Medulla oblongata (tissue), 1 donor: ENCODE results near the gene C4orf17.

Experiments used
- DNase-seq: peaks from one replicate; pipeline ENCODE4 v3.0.0-alpha.2; 2015; ENCODE audit errors: extremely low spot score

C4orf17 gene

GRCh38 chr4:99536848-99537247 is 26.0 kb downstream of the C4orf17 start:
- DNase-seq: no peak

- no peak for DNase-seq
Measured at GRCh38 chr4:99537674-99538073, 26.9 kb downstream of the C4orf17 start.

GRCh38 chr4:99540277-99540939 is 29.6 kb downstream of the C4orf17 start:
- DNase-seq: no peak

DNA sequence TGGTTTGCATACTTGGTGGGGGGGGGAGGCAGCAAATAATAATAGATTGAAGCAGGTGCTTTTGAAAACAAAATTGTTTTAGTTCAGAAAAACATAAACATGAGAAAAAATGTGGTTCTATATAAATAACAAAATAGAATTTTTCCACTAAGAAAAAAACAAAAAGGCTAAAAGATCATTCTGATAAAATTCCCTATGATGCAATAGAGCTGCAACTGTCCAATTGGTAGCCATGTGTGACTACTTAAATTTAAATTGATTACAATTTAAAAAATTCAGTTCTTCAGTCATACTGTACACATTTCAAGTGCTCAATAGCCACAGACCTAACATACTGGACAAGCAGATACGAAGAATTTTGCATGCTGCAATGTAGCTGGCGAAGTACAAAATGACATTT is 42.1 kb downstream of the C4orf17 start:
- DNase-seq: no peak

DNA sequence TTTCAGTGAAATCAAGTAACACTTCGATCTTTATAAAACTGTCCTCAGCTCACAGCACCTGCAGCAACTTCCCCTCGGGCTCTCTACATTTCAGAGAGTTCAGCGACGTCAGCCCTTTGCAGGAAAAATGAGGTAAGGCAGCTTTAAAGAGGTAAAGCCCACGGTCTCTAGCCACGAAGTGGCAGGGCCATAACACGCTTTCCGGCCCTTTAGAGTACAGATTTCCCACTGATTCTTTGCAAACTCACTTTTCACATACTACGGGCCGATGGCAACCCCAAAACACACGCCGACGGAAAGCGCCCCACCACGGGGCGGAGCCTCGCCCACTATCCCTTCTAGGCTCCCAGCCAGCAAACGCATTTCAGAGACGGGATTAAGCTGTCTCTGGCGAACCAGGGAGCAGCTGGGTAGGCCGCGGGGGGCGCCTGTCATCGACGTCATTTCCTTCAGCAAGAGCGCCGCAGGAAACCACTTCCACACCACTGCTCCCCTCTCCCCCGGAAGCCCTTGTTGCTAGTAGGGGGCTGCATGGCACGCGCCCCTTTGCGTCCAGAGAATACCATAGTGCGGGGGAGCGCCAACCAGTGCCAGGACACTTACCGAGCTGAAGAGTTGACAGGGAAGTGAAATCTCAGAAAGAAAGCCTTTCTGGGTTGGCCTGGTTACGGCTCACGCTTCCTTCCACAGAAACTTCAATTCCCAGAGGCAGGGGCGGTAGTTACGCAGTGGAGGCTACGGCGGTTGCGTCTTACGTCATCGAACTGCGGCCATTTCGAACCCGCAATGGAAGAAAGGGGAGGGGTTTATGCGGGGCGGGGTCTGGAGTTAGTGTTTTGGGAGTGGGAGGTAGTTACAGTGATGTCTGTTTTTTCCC is 52.7 kb downstream of the C4orf17 start, which contains the start of gene TRMT10A:
Gene TRMT10A (minus strand): TSS at position 730 of the 877 bp plus-strand sequence. CDS start 4,701 bp downstream, outside the sequence.
- DNase-seq: peak; percentile 98

DNA sequence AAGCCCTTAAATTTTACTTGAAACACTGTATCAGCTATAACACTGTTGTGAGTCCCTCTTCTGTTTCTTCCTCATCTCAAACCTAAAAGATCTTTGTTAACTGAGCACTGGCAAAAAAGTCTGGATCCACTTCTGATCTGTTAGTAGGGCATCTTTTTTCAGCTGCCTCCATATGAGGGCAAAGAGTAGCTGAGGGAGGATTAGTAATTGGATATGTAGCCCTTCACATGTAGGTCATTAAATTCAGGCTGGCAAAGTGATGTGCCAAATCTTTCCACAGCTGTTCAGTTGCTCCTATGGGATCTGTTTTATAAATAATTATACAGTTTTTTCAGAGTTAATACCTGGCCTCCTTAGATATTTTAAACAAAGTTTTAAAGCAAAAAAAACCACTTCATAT is 54.1 kb downstream of the C4orf17 start:
- peak; percentile 3 for DNase-seq

DNA sequence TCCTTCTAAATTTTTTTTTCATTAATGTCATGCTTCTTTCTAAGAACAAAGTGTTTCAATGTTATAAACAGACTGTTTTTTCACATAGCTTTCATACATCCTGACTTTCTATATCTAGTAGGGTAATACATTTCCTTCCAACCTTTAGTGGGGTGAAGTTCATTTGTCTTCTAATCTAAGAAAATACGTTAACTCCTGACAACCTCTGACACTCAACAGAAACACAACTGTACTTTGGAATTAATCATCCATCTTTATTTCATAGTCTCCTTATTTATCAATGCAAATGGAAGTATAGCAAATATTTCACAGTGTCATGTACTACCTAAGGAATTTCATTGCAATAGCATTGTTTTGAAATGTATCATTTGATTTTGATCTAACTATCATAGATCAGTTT is 61.1 kb downstream of the C4orf17 start:
- no peak for DNase-seq

DNA sequence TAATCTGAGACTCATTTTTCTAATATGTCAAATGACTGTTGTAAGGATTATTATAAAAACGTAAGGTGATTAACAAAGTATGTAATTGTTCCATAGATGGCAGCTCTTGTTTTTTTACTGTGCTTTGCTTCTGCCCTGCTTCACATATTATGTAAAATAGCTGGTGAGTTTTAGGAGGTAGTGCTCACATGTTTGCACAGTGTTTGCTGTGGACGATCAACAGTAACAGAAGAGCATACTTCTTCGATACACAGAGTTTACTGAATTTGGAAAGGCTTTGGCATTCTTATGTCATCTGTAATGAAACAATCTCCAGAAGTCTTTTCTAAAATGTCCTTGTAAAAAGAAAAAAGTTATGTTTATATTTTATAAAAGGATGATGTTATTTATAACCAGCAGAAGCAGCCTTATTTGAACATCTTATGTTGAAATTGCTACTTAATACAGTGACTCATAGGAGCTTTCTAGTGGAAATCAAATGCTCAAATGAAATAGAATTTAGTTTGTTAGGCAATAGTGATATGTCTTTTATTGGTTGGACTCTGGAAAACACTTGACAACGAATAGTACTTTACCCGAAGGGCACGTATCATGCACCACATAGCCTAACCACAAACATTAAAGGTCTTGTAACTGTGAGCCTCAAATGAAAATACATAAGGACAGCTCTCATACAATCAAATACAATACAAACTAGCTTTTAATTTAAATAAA is 61.9 kb downstream of the C4orf17 start:
- DNase-seq: no peak

DNA sequence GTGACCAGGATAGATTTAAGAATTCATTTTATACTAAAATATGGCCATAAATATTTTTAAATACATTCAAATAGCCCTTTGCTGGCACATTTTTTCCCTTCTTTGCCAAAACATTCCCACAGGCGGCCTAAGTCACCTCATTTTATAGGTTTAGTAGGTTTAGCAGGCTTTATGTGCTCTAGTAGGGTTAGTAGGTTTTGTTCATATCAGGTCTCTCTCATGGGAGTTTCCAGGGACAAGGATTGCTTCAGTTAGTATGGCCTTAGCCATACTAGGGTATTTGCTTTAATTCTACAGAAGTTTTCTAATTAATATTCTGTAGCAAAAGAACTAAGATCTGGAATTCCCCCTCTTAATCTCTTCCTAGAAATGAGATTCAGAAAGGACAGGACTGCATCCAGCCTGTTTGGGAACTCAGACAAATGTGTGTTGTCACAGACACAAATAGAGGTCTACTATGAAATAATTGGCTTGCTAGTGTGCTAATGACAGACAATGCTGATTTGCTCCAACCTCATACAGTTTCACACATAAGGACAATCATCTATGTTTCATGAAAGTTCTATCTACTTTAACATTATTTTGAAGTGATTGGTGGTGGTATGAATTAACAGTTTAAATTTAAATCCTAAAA is 63.0 kb downstream of the C4orf17 start:
- no peak for DNase-seq

- peak; percentile 4 for DNase-seq
Measured at GRCh38 chr4:99574530-99575324, 63.9 kb downstream of the C4orf17 start, which contains the start of gene MTTP. TSS of gene MTTP (plus strand) at chr4:99574824. CDS start at chr4:99574910, 86 bp downstream.

DNA sequence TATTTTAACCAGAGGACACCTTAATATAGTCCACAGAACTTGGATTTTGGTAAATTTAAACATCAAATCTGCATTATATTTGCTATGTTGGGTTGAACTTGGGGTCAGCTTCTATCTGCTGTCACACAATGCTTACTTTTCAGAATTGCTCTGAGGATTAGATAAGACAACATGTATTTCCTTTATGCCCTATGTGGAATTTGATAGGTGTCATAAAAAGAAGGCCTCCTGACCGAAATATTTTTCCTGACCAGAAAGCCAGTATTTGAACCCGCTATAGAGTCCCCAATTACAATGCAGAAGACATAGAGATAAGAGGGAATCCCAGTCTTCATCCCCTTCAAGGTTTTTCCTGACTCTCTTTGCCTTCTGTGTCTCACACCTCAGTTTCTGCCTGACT is 67.9 kb downstream of the C4orf17 start:
- DNase-seq: no peak

DNA sequence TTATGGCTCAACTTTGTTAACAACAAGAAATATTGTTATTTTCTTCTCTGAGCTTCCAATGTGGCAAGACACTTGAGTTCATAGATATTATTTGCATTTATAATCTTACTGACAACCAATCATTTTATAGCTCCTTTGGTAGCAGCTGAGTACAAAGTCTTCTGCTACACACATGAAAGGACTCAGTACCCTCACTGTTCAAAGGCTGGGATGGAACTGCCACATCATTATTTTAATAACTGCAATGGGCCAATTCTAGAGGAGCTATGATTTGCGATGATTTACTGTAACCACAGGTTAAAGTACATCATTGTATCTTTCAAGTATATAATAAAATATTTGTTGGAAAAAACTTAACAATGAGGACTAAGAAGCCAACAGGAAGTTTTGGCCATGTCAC is 74.7 kb downstream of the C4orf17 start:
- DNase-seq: no peak

DNA sequence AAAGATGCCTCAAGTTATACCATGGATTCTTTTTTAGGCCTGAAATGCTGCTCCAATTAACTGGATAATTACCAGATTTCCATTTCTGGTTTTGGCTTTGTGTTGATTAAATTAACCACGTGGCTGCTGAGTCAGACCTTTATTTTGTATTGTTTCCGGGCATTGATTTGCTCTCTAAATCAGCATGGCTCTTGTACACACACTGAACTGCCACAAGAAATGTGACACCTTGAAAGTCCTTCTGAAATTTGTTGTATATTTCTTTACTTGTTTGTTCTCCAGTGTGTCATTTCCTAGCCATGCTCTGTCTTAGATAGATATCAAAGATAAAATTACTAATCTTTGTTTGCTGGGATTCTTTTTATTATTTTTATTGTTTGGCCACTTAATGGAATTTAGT is 75.5 kb downstream of the C4orf17 start:
- DNase-seq: no peak

GRCh38 chr4:99586797-99587196 is 76.0 kb downstream of the C4orf17 start:
- no peak for DNase-seq

- no peak for DNase-seq
Measured at GRCh38 chr4:99587309-99587708, 76.5 kb downstream of the C4orf17 start.

GRCh38 chr4:99587803-99588202 is 77.0 kb downstream of the C4orf17 start:
- no peak for DNase-seq

DNA sequence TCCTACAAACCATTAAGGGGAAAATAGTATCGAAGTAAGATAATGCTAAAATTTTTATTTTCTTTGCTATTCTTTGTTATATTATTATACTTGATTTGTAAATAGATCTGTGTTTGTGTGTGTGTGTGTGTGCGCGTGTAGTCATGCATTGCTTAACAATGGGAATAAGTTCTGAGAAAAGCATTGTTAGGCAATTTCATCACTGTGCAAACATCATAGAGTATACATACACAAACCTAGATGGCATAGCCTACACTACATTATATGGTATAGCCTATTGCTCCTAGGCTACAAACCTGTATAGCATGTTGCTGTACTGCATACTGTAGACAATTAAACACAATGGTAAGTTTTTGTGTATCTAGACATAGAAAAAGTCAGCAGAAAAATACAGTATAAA is 80.9 kb downstream of the C4orf17 start:
- no peak for DNase-seq
